Measurements from ENCODE around the gene PPM1F.

PPM1F gene

DNA sequence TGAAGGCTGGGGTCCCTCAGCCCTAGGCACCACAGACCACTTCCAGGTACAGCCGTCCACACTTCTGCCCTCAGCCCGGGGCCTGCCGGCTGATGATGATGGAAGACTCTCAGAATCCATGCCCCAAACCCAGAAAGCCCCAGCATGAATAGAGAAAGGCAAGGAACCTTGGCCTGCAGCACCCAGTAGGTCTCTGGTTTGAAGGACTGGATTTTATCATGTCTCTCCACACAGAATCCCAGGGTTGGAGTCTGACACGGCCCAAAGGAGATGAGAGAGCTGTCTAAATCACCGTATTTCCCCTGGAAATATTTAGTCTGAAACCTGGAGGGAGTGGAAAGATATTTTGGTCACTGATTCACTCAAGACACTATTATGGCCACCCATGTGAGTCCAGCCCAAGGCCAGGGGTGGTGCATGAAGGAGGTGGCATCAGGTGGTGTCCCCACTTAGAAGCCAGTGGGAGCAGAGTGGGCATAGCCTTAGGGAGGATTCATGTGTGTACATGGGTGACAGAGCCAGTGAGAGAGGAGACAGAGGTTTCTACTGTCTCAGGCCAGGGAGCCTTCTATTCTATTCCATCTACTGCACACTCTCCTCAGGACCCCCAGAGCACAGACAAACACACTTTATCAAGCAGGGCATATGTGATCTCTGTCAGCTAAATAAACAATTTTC lies 15.9 kb upstream of the PPM1F start:
- Mint-ChIP-seq H3K4me3 (no peak overlapping the region), H3K27ac (no peak overlapping the region), H3K27me3 (no peaks in the 10 kb centered on the region), H3K36me3 (peaks cover 5% of the 10 kb centered on the region), H3K9me3 (ENCODE audit: low read depth) (no peaks in the 10 kb centered on the region), H3K4me1 (ENCODE audit: low read depth) (peaks cover 3% of the 10 kb centered on the region)

DNA sequence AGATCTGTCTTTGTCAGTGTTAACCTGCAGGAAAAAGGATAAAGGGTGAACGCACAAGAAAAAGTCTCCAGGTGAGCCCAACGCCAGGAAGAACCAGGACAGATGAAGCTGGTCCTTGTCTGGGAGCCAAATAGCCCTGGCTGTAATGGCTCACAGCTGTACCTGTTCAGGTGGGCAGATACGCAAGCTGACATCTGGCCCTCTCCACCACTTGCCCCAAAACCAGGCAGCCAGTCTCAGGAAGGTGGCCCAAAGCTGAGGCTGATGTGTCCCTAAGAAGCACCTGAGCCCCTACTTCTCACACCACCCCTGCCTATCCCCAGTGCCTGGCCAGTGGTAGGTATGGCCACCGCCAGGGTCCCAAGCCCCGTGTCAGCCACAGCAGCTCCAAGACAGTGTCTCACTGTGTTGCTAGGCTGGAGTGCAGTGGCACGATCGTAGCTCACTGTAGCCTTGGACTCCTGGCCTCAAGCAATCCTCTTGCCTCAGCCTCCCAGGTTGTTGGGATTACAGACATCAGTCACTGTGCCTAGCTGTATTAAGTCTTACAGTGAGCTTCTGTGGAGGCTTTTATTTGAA lies 15.1 kb upstream of the PPM1F start:
- Mint-ChIP-seq H3K9me3 (ENCODE audit: low read depth) (no peaks in the 10 kb centered on the region), H3K27me3 (no peaks in the 10 kb centered on the region), H3K27ac (no peak overlapping the region), H3K36me3 (peaks cover 5% of the 10 kb centered on the region), H3K4me3 (no peak overlapping the region), H3K4me1 (ENCODE audit: low read depth) (peaks cover 3% of the 10 kb centered on the region)

DNA sequence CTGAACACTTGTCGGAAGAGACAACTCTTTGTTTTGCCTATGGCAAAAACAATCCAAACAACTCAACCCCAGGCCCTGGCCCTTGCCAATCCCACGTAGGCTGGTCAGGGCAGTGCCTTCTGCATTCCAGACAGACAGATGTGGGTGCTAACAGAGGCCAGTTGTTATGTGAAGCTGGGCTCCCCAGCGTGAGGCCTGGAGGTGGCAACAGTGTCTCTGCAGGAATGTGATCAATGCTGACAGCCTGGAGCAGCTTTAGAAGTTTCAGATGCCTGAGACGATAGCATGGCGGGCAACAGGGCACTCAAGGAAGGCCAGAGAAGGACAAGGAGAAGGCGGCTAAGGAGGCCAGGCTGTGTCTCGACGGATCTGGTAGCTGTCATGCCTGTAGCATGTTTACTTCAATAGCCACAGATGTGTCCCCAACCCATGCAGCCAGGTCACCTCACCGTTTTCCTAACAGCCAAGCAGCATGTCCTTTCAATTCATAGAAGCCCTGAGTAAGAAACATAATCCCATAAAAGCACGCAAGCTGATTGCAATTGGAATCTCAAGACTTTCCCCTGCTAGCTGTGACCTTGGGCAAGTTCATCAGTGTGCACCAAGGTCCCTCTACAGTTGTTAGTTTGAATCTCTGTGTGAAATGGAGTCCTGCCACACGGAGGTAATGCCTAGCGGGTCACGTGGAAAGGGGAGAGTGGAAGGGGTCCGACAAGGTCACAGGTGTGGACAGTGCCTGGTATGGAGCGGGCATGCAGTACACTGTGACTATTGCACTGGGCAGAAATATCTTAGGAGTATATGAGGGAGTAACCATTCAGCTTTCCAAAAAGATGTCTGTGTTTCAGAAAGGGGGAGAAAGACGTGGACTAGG lies 14.2 kb upstream of the PPM1F start:
- Mint-ChIP-seq H3K4me1 (ENCODE audit: low read depth) (peaks cover 1% of the 10 kb centered on the region), H3K36me3 (peaks cover 5% of the 10 kb centered on the region), H3K27ac (no peak overlapping the region), H3K27me3 (no peaks in the 10 kb centered on the region), H3K9me3 (ENCODE audit: low read depth) (no peaks in the 10 kb centered on the region), H3K4me3 (no peak overlapping the region)

DNA sequence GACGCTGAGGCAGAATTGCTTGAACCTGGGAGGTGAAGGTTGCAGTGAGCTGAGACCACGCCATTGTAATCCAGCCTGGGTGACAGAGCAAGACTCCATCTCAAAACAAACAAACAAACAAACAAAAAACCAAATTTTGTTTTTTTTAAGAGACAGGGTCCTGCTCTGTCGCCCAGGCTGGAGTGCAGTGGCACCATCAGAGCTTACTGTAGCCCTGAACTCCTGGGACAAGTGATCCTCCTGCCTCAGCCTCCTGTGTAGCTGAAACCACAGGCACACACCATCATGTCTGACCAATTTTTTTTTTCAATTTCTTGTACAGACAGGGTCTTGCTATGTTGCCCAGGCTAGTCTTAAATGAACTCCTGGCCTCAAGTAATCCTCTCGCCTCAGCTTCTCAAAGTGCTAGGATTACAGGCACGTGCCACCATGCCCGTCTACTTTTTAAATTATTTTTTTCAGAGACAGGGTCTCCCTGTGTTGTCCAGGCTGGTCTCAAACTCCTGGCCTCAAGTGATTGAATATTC lies 13.2 kb upstream of the PPM1F start:
- H3K4me3 Mint-ChIP-seq, result no peak overlapping the region

DNA sequence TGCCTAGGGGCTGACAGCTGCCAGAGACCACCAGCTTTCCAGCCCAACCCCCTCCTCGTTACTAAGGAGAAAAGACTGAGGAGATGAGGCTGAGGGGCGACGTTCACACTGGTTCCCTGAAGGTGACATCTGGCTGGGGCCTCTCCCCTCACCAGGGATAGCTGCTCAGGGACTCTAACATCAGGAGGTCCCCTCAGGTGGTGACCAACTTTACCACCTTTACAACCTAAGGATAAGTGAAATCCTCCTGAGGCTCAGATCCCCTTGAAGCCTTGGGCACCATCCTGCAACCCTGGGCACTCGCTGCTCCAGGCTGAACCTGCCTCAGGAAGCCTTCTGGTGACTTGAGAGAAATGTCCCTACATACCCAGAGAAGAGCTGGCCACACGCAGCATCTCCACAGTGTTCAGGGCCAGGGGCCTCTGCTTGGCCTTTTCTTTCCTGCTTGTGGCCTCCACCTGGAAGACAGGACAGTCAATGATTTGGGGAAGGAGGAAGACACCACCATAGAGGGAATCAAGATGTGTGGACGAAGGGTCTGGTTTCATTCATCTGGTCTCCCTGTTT lies 12.4 kb upstream of the PPM1F start:
- Mint-ChIP-seq H3K4me3 (no peak overlapping the region), H3K4me1 (ENCODE audit: low read depth) (peaks cover 1% of the 10 kb centered on the region), H3K36me3 (peaks cover 5% of the 10 kb centered on the region), H3K27ac (no peak overlapping the region), H3K9me3 (ENCODE audit: low read depth) (no peaks in the 10 kb centered on the region), H3K27me3 (no peaks in the 10 kb centered on the region)

More for the DNA sequence above, 13.2 kb upstream of the PPM1F start:
- no peaks in the 10 kb centered on the region for H3K9me3 Mint-ChIP-seq (ENCODE audit: low read depth)
- H3K36me3 Mint-ChIP-seq, result peaks cover 5% of the 10 kb centered on the region
- no peaks in the 10 kb centered on the region for H3K27me3 Mint-ChIP-seq
- H3K27ac Mint-ChIP-seq, result no peak overlapping the region
- H3K4me1 Mint-ChIP-seq (ENCODE audit: low read depth), result peaks cover 1% of the 10 kb centered on the region

DNA sequence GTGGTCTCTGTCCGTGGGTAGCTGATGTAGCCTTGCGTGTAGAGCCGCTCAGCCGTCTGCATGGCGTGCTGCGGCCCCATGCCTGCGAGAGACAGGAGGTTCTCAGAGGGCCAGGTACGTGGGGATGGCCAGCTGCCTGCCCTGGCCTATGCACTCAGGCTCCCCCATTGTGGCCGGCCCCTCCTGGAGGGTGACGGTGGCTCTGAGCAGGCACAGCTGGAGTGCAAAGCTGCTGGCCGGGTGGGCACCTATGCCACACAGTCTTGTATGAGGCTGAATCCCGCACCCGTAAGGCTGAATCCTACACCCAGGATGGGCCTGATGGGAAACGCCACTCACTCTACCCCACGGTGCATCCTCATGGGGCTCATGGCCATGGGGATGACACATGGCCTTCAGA lies 11.6 kb upstream of the PPM1F start:
- H3K27me3 Mint-ChIP-seq, result no peaks in the 10 kb centered on the region

DNA sequence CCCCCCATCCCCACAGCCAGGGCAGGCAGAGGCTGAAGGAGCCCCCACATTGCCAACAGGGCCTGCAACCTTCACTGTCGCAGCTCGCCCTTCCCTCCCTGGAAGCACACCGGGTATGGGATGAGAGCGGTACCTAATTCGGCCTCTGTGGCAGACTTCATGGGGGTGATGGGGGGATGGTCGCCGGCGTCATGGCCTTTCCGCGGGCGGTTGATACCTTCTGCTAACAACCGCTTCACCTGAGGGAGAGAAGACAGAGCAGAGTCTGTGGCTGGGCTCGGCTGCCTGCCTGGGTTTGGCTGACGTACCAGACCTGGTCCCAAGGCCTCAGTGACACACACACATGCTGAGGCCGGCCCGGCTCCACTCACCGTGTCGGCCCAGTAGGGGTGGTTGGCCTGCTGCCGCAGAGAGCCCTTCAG lies 11.2 kb upstream of the PPM1F start:
- no peak overlapping the region for H3K4me3 Mint-ChIP-seq
- H3K36me3 Mint-ChIP-seq, result peaks cover 5% of the 10 kb centered on the region
- H3K27me3 Mint-ChIP-seq, result no peaks in the 10 kb centered on the region

More for the DNA sequence above, 11.6 kb upstream of the PPM1F start:
- Mint-ChIP-seq H3K4me1 (ENCODE audit: low read depth) (peaks cover 1% of the 10 kb centered on the region), H3K36me3 (peaks cover 5% of the 10 kb centered on the region), H3K27ac (no peak overlapping the region), H3K4me3 (no peak overlapping the region), H3K9me3 (ENCODE audit: low read depth) (no peaks in the 10 kb centered on the region)

DNA sequence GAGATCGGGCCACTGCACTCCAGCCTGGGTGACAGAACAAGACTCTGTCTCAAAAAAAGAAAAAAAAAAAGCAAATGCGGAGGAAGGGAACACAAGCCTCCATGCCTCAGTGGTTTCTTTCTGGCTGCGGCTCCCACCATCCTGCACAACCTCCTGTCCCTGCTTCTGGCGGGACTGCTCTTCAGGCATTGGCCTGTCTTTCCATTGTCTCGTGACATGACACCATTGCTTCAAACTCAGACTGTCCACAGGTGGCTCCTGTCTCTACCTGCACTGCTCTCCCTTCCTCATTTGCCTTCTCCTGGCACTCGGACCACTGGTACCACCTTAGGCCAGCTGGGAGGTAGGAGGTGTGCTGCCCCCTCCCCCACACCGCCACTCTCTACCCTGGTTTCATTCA lies 10.6 kb upstream of the PPM1F start:
- Mint-ChIP-seq H3K27ac (no peak overlapping the region), H3K9me3 (ENCODE audit: low read depth) (no peaks in the 10 kb centered on the region), H3K4me3 (no peak overlapping the region), H3K4me1 (ENCODE audit: low read depth) (peaks cover 1% of the 10 kb centered on the region), H3K27me3 (no peaks in the 10 kb centered on the region), H3K36me3 (peaks cover 5% of the 10 kb centered on the region)

More for the DNA sequence above, 11.2 kb upstream of the PPM1F start:
- Mint-ChIP-seq H3K9me3 (ENCODE audit: low read depth) (no peaks in the 10 kb centered on the region), H3K4me1 (ENCODE audit: low read depth) (peaks cover 1% of the 10 kb centered on the region), H3K27ac (no peak overlapping the region)

DNA sequence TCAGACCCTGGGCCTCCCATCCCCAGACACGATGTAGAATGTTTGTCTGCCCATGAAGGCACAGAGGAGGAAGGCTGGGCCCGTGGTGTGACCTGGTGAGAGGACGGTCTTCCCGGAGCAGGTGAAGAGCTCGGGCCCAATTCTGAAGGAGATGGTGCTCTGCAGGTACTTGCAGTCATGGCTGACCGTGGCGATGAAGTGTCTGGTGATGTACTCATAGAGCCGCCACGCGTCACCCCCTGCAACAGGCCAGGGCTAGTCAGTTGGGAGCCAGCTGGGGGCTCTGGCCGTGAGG lies 10.0 kb upstream of the PPM1F start:
- H3K27ac Mint-ChIP-seq, result no peak overlapping the region
- H3K4me3 Mint-ChIP-seq, result no peak overlapping the region
- no peaks in the 10 kb centered on the region for H3K9me3 Mint-ChIP-seq (ENCODE audit: low read depth)
- peaks cover 1% of the 10 kb centered on the region for H3K4me1 Mint-ChIP-seq (ENCODE audit: low read depth)
- peaks cover 5% of the 10 kb centered on the region for H3K36me3 Mint-ChIP-seq
- no peaks in the 10 kb centered on the region for H3K27me3 Mint-ChIP-seq

DNA sequence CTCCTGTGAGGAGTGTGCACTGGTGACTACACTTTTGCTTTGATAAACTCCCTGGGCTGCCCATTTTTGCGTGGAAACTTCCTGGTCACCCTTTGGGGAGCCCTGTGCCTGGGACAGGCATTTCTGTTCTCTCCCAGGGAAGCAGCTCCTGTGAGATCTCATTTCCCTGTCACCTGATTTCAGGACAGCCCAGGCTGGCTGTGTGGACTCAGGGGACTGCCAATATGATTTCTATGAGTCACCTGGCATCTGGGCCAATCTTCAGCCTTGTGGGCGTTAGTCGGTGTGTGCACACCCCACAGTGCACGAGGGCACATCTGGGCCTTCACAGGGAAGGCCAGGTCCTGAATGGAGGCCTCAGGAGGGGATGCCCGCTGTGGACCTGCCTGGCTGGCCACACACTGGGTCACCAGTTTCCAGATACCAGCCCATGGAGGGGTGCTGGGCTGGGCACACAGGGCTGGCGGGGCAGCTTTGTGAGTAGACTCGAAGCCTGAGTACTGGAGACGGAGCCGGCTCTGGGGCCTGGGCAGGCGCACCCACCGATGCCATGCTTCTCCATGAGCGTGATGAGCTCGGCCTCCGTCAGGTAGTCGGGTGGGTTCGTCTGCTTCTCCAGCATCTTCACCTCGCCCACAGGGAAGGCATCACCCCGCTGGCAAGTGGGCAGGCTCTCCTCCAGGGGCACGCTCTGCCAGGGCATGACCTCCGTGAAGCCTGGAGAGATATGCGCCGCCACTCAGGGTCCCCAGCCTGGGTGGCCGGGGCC lies 9.4 kb upstream of the PPM1F start:
- H3K27me3 Mint-ChIP-seq, result no peaks in the 10 kb centered on the region
- H3K4me3 Mint-ChIP-seq, result no peak overlapping the region
- no peaks in the 10 kb centered on the region for H3K9me3 Mint-ChIP-seq (ENCODE audit: low read depth)
- H3K27ac Mint-ChIP-seq, result no peak overlapping the region
- no peaks in the 10 kb centered on the region for H3K4me1 Mint-ChIP-seq (ENCODE audit: low read depth)
- H3K36me3 Mint-ChIP-seq, result peaks cover under 1% of the 10 kb centered on the region

DNA sequence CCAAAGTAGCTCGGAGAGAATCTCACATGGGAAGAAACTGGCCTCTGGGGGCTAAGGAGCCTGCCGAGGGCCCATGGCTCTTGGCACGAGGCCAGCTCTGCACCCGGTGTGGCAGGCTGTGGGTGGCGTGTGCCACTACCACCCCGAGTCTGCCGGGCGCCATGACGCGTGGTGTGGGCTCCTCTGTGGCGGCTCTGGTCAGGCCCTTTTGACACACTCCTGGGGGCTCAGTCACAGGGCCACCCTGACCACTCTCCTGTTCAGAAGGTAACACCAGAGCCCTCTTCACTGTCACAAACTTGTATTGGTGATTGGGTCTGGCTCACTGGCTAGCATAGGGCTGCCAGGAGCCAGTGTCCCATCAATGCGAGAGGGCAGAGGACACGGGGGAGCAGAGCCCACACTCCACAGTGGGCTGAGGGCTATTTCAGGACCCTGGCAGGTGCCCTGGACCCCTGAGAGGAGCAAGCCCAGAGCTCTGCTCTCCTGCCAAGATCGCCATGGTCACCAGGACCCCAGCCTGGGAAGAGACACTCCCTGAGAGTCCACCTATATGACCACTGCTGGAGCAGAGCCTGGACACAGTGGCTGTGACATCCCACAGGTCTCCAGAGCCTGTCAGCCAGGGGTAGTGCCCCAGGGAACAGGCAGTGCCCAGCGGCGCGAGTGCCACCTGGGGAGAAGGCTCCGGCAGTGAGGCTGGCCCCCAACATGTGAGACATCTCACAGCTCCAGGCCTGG lies 8.6 kb upstream of the PPM1F start:
- H3K9me3 Mint-ChIP-seq (ENCODE audit: low read depth), result no peaks in the 10 kb centered on the region
- H3K4me1 Mint-ChIP-seq (ENCODE audit: low read depth), result no peaks in the 10 kb centered on the region
- no peak overlapping the region for H3K4me3 Mint-ChIP-seq
- no peaks in the 10 kb centered on the region for H3K36me3 Mint-ChIP-seq
- no peaks in the 10 kb centered on the region for H3K27me3 Mint-ChIP-seq
- H3K27ac Mint-ChIP-seq, result no peak overlapping the region

DNA sequence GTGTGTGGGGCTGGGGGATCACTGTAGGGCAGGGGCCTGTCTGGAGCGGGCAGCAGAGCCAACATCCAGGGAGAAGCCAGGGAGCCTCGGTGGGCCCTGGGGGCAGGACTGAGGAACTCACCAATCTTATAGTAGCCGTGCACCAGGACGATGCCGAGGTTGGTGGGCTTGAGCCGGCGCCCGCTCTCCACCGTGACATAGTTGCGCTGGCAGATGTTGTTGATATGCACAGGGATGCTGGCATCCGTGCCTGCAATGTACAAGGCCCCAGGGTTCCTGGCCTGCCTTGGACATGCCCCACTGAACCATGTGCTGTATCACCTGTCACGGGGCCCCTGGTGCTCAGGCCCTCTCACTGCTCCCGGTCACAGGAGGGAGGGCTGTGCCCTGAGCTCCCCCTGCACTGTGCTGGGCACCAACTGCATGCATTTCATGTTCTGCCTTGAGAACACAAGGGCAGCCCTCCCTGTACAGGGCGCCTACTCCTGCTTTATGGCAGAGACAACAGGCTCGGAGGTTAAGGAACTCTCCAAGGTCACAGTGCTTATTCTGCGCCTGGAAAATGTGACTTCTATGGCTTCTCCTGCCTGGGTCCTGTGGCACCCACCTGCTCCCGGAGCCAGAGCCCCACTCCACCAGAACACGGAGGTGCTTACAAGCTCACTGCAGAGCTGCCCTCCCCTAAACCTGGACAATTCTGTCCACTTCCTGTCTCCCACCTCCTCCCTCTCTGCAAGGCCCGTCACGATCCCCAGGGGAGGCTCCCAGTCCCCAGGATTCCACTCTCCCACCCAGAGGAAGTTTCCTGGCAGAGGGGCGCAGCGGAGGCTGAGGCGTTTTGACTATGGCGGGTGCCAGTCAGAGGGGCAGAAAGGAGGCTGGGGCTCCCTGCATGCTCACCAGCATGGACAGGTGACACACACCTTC lies 7.8 kb upstream of the PPM1F start:
- Mint-ChIP-seq H3K36me3 (no peaks in the 10 kb centered on the region), H3K27me3 (no peaks in the 10 kb centered on the region), H3K9me3 (ENCODE audit: low read depth) (no peaks in the 10 kb centered on the region), H3K4me3 (no peak overlapping the region), H3K4me1 (ENCODE audit: low read depth) (no peaks in the 10 kb centered on the region), H3K27ac (no peak overlapping the region)

Data from activated naive CD8-positive, alpha-beta T cell (primary cell).